Fibroblast of skin of left biceps (primary cell): ENCODE measurements around the gene PCYT1A.
"Not testable (repeated sequence)": the region's sequence is repeated elsewhere in the genome, so short reads cannot be mapped to it uniquely, and the experiment has no call there.

Experiments
- DNase-seq, 2 experiments: peaks; one replicate each; pipeline ENCODE4 v3.0.0-alpha.2; 2013; ENCODE audit warnings: low read depth in 2 of 2

Gene PCYT1A

GRCh38 chr3:196287440-196288140 lies at the start of gene PCYT1A:
TSS of gene PCYT1A (minus strand) at chr3:196287726. CDS start at chr3:196270531, 17,195 bp downstream.
- DNase-seq: peak; percentile 77 to 80

GRCh38 chr3:196336319-196337145 lies 49.0 kb upstream of the PCYT1A start:
- no peak for DNase-seq

- DNase-seq: no peak
Measured at GRCh38 chr3:196335503-196335948, 48.0 kb upstream of the PCYT1A start.

- DNase-seq: no peak
Measured at GRCh38 chr3:196334982-196335381, 47.5 kb upstream of the PCYT1A start.

- no peak for DNase-seq
Measured at GRCh38 chr3:196332168-196332567, 44.6 kb upstream of the PCYT1A start.

- DNase-seq: no peak
Measured at GRCh38 chr3:196327405-196327804, 39.9 kb upstream of the PCYT1A start.

GRCh38 chr3:196326936-196327335 lies 39.4 kb upstream of the PCYT1A start:
- DNase-seq: no peak

- no peak for DNase-seq
Measured at GRCh38 chr3:196323691-196324090, 36.2 kb upstream of the PCYT1A start.

- no peak for DNase-seq
Measured at GRCh38 chr3:196323016-196323415, 35.5 kb upstream of the PCYT1A start.

- no peak for DNase-seq
Measured at GRCh38 chr3:196321162-196321561, 33.6 kb upstream of the PCYT1A start.

GRCh38 chr3:196320137-196320536 lies 32.6 kb upstream of the PCYT1A start:
- DNase-seq: no peak

- DNase-seq: peak; percentile 58 to 61
Measured at GRCh38 chr3:196317687-196318467, 30.4 kb upstream of the PCYT1A start, which contains the start of gene DYNLT2B. TSS of gene DYNLT2B (minus strand) at chr3:196318240. CDS start at chr3:196318152, 88 bp downstream.

GRCh38 chr3:196316799-196317686 lies 29.5 kb upstream of the PCYT1A start:
- DNase-seq: not testable (repeated sequence)

- no peak for DNase-seq
Measured at GRCh38 chr3:196315821-196316220, 28.3 kb upstream of the PCYT1A start.

- no peak for DNase-seq
Measured at GRCh38 chr3:196314597-196314996, 27.1 kb upstream of the PCYT1A start.

- DNase-seq: not testable (repeated sequence)
Measured at GRCh38 chr3:196314086-196314485, 26.6 kb upstream of the PCYT1A start.

- not testable (repeated sequence) for DNase-seq
Measured at GRCh38 chr3:196302960-196303359, 15.4 kb upstream of the PCYT1A start.

GRCh38 chr3:196302551-196302950 lies 15.0 kb upstream of the PCYT1A start:
- not testable (repeated sequence) for DNase-seq

GRCh38 chr3:196298521-196298920 lies 11.0 kb upstream of the PCYT1A start:
- DNase-seq: no peak

- DNase-seq: no peak
Measured at GRCh38 chr3:196292286-196292923, 4.9 kb upstream of the PCYT1A start.

GRCh38 chr3:196288141-196288460 lies 575 bp upstream of the PCYT1A start:
- DNase-seq: no peak
